Activated T-helper 2 cell treated with anti-CD3 and anti-CD28 coated beads, Interferon-gamma antibody, Interleukin-2, Interleukin-4, amounts not matched to agents 10 μg/mL and 5 μg/mL and 100 μg/mL, durations not matched to agents 14 hours and 24 hours and 36 hours (primary cell): ENCODE measurements around the gene SPAG9. TPM values are rescaled to one million over a fixed set of nuclear protein-coding genes. Genes with fewer than 3 reads are reported as not detected.

Experiments
- DNase-seq: peaks from one replicate; pipeline ENCODE4 v3.0.0; 2021; ENCODE audit warnings: low spot score
- H3K27ac Mint-ChIP-seq: one replicate; pipeline ENCODE4 v1.8.0; 2021; ENCODE audit warnings: mixed read lengths
- H3K27me3 Mint-ChIP-seq: one replicate; pipeline ENCODE4 v1.8.0; 2021; ENCODE audit warnings: low read depth, mixed read lengths
- H3K36me3 Mint-ChIP-seq: one replicate; pipeline ENCODE4 v1.8.0; 2021; ENCODE audit warnings: low read depth, mixed read lengths
- H3K4me1 Mint-ChIP-seq: one replicate; pipeline ENCODE4 v1.8.0; 2021; ENCODE audit warnings: low read depth, mixed read lengths
- H3K4me3 Mint-ChIP-seq: one replicate; pipeline ENCODE4 v1.8.0; 2021; ENCODE audit warnings: low read depth, mild to moderate bottlenecking, moderate library complexity, mixed read lengths
- H3K9me3 Mint-ChIP-seq: one replicate; pipeline ENCODE4 v1.8.0; 2021; ENCODE audit warnings: mixed read lengths
- intact Hi-C: fragments of 100-400 bp; cut with micrococcal nuclease; formaldehyde crosslinking; loops from one replicate; pipeline ENCODE4 v1.15.1; 2023
- total RNA-seq: library from RNA; stranded (reverse); gene quantifications from 2 replicates; pipeline ENCODE4 v1.2.3, GENCODE V29; 2022

The SPAG9 gene
- total RNA-seq, 1 donor from 2014 or later = 48.1 TPM

DNA sequence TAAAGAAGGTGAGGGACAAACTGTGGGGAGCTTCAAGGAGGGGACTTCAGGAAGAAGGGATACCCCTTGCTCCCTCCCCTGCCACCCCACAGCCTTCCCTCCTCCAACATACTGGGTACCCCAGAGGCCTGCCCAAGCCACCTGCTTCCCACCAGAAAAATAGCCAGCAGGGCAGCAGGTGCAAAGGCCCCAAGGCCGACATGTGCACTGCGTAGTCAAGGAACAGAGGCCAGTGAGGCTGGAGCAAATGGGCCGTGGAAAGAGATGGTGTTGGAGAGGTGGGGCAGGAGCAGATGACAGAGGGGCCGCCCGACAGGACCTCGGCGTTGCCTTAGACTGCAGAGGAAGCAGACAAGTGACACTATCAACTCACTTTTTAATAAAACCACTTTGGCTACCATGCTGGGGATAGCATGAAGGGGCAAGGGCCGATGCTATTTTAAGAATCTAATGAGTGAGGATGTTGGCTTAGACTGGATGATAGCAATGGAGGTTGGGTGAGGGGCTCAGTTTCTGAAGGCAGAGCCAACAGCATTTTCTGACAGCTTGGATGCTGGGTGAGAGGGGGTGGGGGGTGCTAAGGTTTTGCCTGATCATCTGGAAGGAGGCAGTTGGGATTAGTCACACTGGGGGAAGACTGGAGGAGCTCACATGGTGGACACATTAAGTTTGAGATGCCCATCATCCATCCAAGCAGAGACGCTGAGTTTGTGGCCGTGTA is 181.7 kb downstream of the SPAG9 start:
- no peaks in the 10 kb centered on the region for H3K36me3 Mint-ChIP-seq
- H3K4me3 Mint-ChIP-seq = no peak overlapping the region
- intact Hi-C loops = no loop called here
- peaks cover 7% of the 10 kb centered on the region for H3K27me3 Mint-ChIP-seq
- no peak for DNase-seq
- H3K9me3 Mint-ChIP-seq = no peaks in the 10 kb centered on the region
- peaks cover 5% of the 10 kb centered on the region for H3K4me1 Mint-ChIP-seq
- H3K27ac Mint-ChIP-seq = no peak overlapping the region

DNA sequence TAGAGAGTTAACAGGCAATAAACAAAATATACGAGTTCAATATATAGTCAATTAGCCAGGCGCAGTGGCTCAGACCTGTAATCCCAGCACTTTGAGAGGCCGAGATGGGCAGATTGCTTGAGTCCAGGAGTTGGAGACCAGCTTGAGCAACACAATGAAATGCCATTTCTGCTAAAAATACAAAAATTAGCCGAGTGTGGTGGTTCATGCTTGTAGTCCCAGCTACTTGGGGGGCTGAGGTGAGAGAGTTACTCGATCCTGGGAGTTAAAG is 184.7 kb downstream of the SPAG9 start:
- Mint-ChIP-seq H3K9me3 (no peaks in the 10 kb centered on the region), H3K4me1 (peaks cover 4% of the 10 kb centered on the region), H3K36me3 (no peaks in the 10 kb centered on the region), H3K4me3 (no peak overlapping the region), H3K27me3 (peaks cover 12% of the 10 kb centered on the region), H3K27ac (no peak overlapping the region)
- intact Hi-C loops = no loop called here
- no peak for DNase-seq

DNA sequence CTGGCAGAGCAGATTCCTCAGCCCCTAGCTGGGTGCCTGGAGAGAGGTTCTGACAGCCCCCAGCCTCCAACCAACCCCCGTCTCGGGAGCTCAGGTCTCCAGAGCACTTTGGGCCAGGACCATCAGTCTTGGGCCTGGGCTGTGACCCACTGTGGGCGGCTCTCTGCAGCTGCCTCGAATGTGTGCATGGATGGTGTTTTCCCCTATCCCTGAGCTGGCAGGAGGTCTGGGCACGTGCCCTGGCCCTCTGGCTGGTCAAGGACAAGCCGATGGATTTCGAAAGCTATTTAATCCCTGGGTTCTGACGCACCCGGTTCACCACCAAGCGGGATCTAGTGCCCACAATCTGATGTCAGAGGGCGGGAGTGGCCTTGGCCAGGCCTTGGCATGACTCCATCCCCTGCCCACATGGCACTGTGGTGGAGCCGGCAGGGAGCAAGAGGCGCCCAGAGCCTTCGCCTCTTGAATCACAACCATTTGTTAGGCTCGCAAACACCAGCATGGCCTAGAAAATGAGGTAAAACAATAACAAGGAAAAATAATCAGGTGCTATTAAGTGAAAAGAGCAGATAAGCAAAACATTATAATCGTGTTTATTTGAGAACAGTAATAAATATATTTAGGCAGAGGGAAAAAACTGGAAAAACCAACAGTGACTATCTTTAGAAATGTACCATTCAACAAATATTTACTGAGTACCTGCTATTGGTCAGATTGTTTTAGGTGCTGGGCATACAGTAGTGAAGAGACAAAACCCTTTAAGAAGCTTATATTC is 185.3 kb downstream of the SPAG9 start:
- H3K27me3 Mint-ChIP-seq = peaks cover 12% of the 10 kb centered on the region

DNA sequence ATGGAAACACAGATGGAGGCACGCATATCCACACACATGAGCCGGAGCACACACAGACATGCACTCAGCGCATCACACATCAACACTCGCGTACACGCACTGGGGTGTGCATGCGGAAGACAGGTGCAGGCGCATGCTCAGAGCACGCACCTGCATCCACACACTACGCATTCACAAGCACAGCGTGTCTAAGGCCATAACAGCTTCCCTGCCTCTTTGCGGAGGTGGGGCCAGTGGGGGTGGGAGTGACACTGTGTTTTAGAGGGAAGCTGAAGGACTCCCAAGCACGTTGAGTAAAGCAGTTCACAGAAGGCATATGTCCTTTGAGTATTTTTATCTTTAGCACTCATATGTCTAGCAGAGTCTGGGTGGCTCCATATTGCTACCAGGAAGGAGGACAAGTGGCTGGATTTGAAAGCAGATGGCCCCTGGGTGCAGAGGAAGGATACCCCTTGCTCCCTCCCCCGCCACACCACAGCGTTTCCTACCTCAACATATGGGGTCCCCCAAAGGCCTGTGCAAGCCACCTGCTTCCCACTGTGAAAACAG is 185.9 kb downstream of the SPAG9 start:
- intact Hi-C loops = no loop called here
- Mint-ChIP-seq H3K27me3 (peaks cover 17% of the 10 kb centered on the region), H3K36me3 (no peaks in the 10 kb centered on the region), H3K9me3 (no peaks in the 10 kb centered on the region), H3K4me1 (peaks cover 6% of the 10 kb centered on the region), H3K27ac (no peak overlapping the region), H3K4me3 (no peak overlapping the region)
- no peak for DNase-seq

More for the DNA sequence above, 185.3 kb downstream of the SPAG9 start:
- H3K27ac Mint-ChIP-seq = no peak overlapping the region
- H3K4me3 Mint-ChIP-seq = no peak overlapping the region
- no peak for DNase-seq
- peaks cover 6% of the 10 kb centered on the region for H3K4me1 Mint-ChIP-seq
- no peaks in the 10 kb centered on the region for H3K9me3 Mint-ChIP-seq
- no peaks in the 10 kb centered on the region for H3K36me3 Mint-ChIP-seq
- intact Hi-C loops = no loop called here

DNA sequence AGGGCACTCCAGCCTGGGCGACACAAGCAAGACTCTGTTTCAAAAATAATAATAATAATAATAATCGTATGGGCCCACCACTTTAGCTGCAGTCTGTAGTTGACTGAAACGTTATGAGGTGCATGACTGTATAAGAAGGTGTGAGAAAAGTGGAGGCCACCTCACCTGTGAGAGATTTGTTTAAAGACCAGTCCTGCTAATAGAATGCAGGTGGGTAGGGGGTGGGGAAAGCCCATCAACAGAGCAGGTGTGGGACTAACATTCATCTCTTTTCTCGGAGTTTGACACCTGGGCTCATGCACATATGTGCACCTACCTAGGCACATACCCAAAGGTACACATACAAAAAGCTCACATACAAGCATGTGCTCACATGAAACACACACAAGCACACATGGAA is 186.5 kb downstream of the SPAG9 start:
- intact Hi-C loops = no loop called here
- H3K27me3 Mint-ChIP-seq = peaks cover 21% of the 10 kb centered on the region
- no peaks in the 10 kb centered on the region for H3K36me3 Mint-ChIP-seq
- peaks cover 6% of the 10 kb centered on the region for H3K4me1 Mint-ChIP-seq
- DNase-seq = no peak
- H3K9me3 Mint-ChIP-seq = no peaks in the 10 kb centered on the region
- H3K27ac Mint-ChIP-seq = no peak overlapping the region
- no peak overlapping the region for H3K4me3 Mint-ChIP-seq

DNA sequence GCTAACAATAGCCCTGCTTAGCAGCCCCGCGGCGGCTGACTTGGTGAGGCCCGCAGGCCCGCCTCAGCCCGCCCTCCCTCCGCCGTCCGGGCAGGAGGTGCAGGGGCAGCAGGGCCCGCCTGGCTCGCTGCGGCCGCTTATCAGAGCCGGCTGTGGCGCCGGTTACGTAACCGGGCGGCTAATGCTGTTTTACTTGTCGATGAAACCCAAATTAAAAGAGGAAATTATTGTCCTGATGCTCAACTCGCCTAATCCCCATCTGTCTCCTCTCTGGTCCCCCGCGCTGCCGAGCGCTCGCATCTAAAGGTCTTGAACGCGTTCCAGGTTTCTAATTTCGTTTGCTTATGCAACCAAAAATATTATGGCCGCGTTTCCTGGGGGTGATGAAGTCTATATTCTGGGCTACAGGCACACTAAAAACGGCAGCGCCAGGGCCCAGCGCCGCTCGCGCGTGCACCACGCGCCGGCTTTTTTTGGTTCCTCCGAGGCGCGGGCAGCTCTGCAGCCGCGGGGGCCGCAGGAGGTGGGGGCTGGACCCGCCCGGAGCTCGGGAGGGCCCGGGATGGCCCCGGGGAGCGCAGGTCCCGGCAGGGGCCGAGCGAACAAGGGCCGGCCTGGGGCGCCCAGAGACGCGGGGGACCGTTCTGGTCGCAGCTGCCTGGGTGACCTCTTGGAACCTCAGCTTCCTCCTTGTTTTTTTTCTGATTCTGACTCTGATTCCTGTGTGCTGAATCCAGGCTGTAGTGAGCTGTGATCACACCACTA is 189.3 kb downstream of the SPAG9 start:
- Mint-ChIP-seq H3K4me1 (peaks cover 10% of the 10 kb centered on the region), H3K9me3 (no peaks in the 10 kb centered on the region), H3K27ac (no peak overlapping the region), H3K36me3 (no peaks in the 10 kb centered on the region), H3K27me3 (peaks cover 23% of the 10 kb centered on the region), H3K4me3 (peak overlapping the region; percentile 76)
- no peak for DNase-seq
- intact Hi-C loops = no loop called here

DNA sequence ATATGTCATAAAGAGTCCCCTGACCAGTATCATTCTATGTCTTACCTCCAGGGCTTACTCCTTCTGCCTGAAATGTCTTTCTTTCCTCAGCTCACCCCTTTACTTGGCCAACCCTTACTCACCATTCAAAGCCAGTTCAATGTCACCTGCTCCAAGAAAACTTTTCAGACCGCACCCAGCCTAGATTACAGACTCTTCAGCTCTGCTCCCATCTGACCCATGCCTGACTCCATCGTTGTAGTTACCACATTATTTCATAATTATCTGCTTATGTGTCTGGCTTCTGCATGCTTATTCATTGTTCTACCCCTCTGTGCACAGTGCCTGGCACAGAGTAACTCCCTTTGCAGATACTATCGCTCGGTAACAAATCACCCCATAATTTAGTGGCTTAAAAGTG is 192.0 kb downstream of the SPAG9 start:
- H3K27ac Mint-ChIP-seq = no peak overlapping the region
- no peaks in the 10 kb centered on the region for H3K9me3 Mint-ChIP-seq
- no peaks in the 10 kb centered on the region for H3K36me3 Mint-ChIP-seq
- peaks cover 10% of the 10 kb centered on the region for H3K4me1 Mint-ChIP-seq
- intact Hi-C loops = no loop called here
- no peak overlapping the region for H3K4me3 Mint-ChIP-seq
- peaks cover 23% of the 10 kb centered on the region for H3K27me3 Mint-ChIP-seq
- no peak for DNase-seq

DNA sequence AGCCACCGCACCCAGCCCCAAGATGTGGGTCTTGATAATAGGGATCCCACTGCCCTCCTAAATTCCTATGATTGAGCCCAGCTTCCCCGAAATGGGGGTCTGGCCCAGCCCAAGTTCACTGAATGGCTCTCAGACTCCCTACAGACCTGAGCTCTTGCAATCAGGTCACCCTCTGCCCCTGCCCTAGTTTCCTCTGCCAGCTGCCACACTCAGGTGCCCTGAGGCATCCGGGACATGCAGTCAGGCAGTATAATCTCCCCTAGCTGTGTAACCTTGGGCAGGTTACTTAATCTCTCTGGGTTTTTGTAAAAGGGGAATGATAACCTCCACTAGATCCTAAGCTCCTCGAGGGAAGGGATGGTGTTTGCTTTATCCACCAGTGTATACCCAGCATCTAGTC is 193.4 kb downstream of the SPAG9 start:
- DNase-seq = no peak
- H3K36me3 Mint-ChIP-seq = no peaks in the 10 kb centered on the region
- H3K27me3 Mint-ChIP-seq = peaks cover 23% of the 10 kb centered on the region
- intact Hi-C loops = no loop called here
- no peak overlapping the region for H3K27ac Mint-ChIP-seq
- no peaks in the 10 kb centered on the region for H3K9me3 Mint-ChIP-seq
- H3K4me3 Mint-ChIP-seq = no peak overlapping the region
- H3K4me1 Mint-ChIP-seq = peaks cover 10% of the 10 kb centered on the region

DNA sequence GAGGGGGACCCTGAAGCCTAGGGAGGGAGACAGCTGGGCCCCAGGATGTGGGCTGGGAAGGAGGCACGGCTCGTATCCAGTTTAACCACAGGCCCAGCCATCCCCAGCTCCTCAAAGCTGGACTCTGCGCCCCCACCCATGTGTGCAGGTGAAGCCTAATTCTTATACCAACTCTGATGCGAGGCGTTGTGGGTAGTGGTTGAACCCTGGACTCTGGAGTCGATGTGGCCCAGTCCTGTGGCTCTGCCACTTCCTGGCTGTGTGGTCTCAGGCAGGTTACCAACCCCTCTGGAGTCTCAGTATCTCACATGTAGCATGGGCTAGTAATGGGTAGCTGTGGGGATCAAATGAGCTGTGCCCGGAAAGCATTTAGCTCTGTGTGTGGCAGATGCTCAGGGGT is 194.1 kb downstream of the SPAG9 start:
- intact Hi-C loops = no loop called here
- Mint-ChIP-seq H3K4me1 (peaks cover 12% of the 10 kb centered on the region), H3K36me3 (no peaks in the 10 kb centered on the region), H3K27ac (no peak overlapping the region), H3K27me3 (peaks cover 20% of the 10 kb centered on the region), H3K4me3 (no peak overlapping the region), H3K9me3 (no peaks in the 10 kb centered on the region)
- no peak for DNase-seq

DNA sequence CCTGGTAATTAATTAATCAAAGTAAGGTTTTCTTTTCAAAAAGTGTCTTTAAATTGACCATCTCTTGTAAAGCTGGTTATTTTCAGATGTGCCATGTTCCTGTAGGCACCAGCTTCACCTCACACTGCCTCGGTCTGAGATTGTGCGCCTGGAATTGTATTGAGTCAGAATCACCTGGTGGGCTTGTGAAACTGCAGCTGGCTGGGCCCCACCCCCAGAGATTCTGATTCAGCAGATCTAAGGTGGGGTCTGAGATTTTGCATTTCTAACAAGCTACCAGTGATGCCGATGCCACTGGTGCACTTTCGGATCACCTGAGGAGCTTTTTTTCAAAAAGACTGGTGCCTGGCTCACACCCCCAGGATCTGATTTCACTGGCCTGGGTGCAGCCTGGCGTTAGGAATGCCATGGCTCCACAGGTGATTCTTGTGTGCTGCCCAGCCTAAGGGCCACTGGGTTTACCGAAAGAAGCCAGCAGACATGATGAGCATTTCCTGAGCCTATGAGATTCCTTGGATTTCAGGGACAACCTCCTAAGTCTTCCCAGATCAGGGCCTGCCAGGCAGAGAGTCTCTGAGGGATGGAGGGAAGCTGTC is 195.3 kb downstream of the SPAG9 start:
- H3K9me3 Mint-ChIP-seq = no peaks in the 10 kb centered on the region
- no peak for DNase-seq
- intact Hi-C loops = no loop called here
- no peak overlapping the region for H3K27ac Mint-ChIP-seq
- H3K36me3 Mint-ChIP-seq = no peaks in the 10 kb centered on the region
- H3K4me3 Mint-ChIP-seq = no peak overlapping the region
- peaks cover 18% of the 10 kb centered on the region for H3K27me3 Mint-ChIP-seq
- peaks cover 8% of the 10 kb centered on the region for H3K4me1 Mint-ChIP-seq

DNA sequence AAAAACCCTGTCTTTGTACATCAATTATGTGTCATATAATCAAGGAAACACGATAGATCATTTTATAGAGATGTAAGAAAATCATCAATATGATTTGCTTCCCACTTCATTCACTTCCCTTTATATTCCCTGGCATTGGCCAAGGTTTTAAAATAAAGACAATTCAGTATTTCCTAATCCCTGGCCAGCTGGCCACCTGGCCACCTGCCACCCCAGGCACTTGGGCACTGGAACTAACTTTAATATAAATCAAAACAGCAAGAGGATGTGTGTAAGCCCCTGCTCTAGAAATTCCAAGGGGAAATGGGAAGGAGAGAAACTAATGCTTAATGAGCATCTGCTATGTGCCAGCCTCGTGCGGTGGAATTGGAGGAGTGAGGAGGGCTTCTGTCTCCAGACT is 195.9 kb downstream of the SPAG9 start:
- Mint-ChIP-seq H3K27me3 (peaks cover 13% of the 10 kb centered on the region), H3K27ac (no peak overlapping the region), H3K9me3 (no peaks in the 10 kb centered on the region), H3K4me3 (no peak overlapping the region), H3K36me3 (no peaks in the 10 kb centered on the region), H3K4me1 (peaks cover 12% of the 10 kb centered on the region)
- intact Hi-C loops = no loop called here
- DNase-seq = no peak

DNA sequence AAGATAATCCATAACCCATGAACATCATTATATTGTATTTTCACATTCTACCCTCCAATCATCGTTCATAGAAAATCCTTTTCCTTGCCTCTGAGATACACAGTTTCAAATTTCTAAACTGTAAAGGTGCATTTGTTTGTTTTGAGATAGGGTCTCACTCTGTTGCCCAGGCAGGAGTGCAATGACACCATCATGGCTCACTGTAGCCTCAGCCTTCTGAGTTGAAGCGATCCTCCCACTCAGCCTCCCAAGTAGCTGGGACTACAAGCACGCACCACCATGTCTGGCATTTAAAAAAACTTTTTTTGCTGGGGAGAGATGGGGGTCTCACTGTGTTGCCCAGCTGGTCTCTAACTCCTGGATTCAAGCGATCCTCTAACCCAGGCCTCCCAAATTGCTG is 196.4 kb downstream of the SPAG9 start:
- no peak for DNase-seq
- intact Hi-C loops = no loop called here
- H3K27me3 Mint-ChIP-seq = peaks cover 9% of the 10 kb centered on the region
- no peaks in the 10 kb centered on the region for H3K9me3 Mint-ChIP-seq
- peaks cover 17% of the 10 kb centered on the region for H3K4me1 Mint-ChIP-seq
- H3K4me3 Mint-ChIP-seq = no peak overlapping the region
- no peaks in the 10 kb centered on the region for H3K36me3 Mint-ChIP-seq
- H3K27ac Mint-ChIP-seq = no peak overlapping the region
